GM12891 (cell line): ENCODE results near the gene ACBD6.

Experiments
- PAX5 ChIP-seq: IDR thresholded peaks from 2 replicates; pipeline ENCODE4 v1.6.1; 2011; ENCODE audit warnings: low read length, moderate library complexity, mild to moderate bottlenecking; ENCODE audit not compliant: insufficient read depth, severe bottlenecking
- POLR2A ChIP-seq: IDR thresholded peaks from 2 replicates; pipeline ENCODE4 v1.6.1; 2011; ENCODE audit warnings: low read depth, low read length, control low read depth
- POLR2AphosphoS5 ChIP-seq: IDR thresholded peaks from 2 replicates; pipeline ENCODE4 v1.6.1; 2011; ENCODE audit warnings: low read depth, low read length, control low read depth
- POU2F2 ChIP-seq: IDR thresholded peaks from 2 replicates; pipeline ENCODE4 v1.6.1; 2011; ENCODE audit warnings: low read depth, mild to moderate bottlenecking, control low read depth, low read length, moderate library complexity
- SPI1 ChIP-seq: IDR thresholded peaks from 2 replicates; pipeline ENCODE4 v1.6.1; 2011; ENCODE audit warnings: low read depth, low read length, control low read depth
- TAF1 ChIP-seq: IDR thresholded peaks from 2 replicates; pipeline ENCODE4 v1.6.1; 2011; ENCODE audit warnings: low read depth, low read length, control low read depth

DNA sequence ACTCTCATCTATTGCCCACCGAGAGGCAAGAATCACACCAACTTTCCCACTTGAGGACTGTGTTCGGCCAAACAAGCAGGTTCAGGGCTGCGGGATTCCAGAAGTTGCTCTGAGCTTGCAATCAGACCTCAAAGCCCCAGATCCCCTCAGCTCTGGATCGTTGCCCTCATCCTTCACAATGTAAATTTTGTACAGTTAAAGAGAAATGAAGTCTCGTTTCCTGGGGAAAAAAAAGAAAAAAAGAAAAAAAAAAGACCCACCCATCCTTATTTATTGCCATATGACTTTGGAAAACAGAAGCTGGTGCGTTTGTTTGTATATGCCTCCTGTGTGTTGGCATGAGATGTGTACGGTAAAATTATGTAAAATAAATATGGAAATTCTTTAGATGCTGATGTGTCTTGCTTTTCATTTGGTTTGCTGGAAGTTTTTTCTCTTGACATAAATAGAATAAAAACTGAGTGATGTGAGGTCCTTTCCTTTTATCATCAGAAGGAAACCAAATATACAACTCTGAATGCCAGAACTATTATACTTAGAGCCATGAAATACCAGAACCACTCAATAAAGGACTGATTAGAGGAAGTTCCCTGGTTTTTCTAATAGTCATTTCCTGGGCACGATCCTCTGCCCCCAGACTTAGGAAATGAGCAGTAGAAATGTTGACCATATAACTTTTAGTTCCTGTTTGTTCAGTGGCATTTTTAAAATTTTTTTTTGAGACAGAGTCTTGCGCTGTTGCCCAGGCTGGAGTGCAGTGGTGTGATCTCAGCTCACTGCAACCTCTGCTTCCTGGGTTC lies 223.6 kb downstream of the ACBD6 start:
- TF ChIP-seq TAF1, result no peak
- no peak for TF ChIP-seq POLR2AphosphoS5
- no peak for TF ChIP-seq POLR2A
- no peak for TF ChIP-seq PAX5
- TF ChIP-seq POU2F2, result no peak
- no peak for TF ChIP-seq SPI1
